SU-DHL-6 (cell line): Measurements from ENCODE around the gene PRKCA.
"Not testable (repeated sequence)": the region's sequence is repeated elsewhere in the genome, so short reads cannot be mapped to it uniquely, and the experiment has no call there.

Experiments
- H2AFZ ChIP-seq: fragments of 200-600 bp; sonication (generic); 2 replicates; pipeline ENCODE4 v1.6.1; 2014; ENCODE audit warnings: low read depth, mild to moderate bottlenecking, moderate library complexity, mixed read lengths, antibody characterized with exemption, low read length; ENCODE audit not compliant: severe bottlenecking
- H3F3A ChIP-seq: fragments of 200-600 bp; shearing (Covaris generic); 2 replicates; pipeline ENCODE4 v1.6.0; 2016; ENCODE audit warnings: antibody characterized with exemption, mild to moderate bottlenecking; ENCODE audit not compliant: insufficient read depth
- H3K27ac ChIP-seq: fragments of 200-600 bp; sonication (generic); 2 replicates; pipeline ENCODE4 v1.5.1; 2016; ENCODE audit warnings: low read depth, mild to moderate bottlenecking, low read length, moderate library complexity, mixed read lengths
- H3K27me3 ChIP-seq: fragments of 200-600 bp; sonication (generic), shearing (Covaris generic); 2 replicates; pipeline ENCODE4 v1.6.0; 2014; ENCODE audit warnings: mild to moderate bottlenecking, low read length
- H3K36me3 ChIP-seq: fragments of 200-600 bp; sonication (generic); 2 replicates; pipeline ENCODE4 v1.6.1; 2014; ENCODE audit warnings: mild to moderate bottlenecking, low read length, mixed read lengths
- H3K4me2 ChIP-seq: fragments of 300-600, 200-600 bp; shearing (Covaris generic), sonication (generic); 2 replicates; pipeline ENCODE4 v1.6.0; 2014; ENCODE audit warnings: low read length, low read depth, mild to moderate bottlenecking; ENCODE audit not compliant: poor library complexity, severe bottlenecking
- H3K4me3 ChIP-seq: fragments of 200-600 bp; sonication (generic); 2 replicates; pipeline ENCODE4 v1.5.1; 2014; ENCODE audit warnings: antibody characterized with exemption, low read length, mild to moderate bottlenecking, mixed read lengths; ENCODE audit not compliant: insufficient read depth, poor library complexity, severe bottlenecking
- H3K79me2 ChIP-seq: fragments of 200-600 bp; sonication (generic); 2 replicates; pipeline ENCODE4 v1.6.1; 2014; ENCODE audit warnings: mild to moderate bottlenecking, low read length, moderate library complexity; ENCODE audit not compliant: insufficient read depth
- H3K9ac ChIP-seq: fragments of 200-600 bp; sonication (generic); 2 replicates; pipeline ENCODE4 v1.7.0; 2014; ENCODE audit warnings: mild to moderate bottlenecking, low read length
- H3K9me2 ChIP-seq: fragments of 200-600 bp; sonication (generic); replicated peaks from 2 replicates; pipeline ENCODE4 v1.6.1; 2014; ENCODE audit warnings: low read length; ENCODE audit not compliant: insufficient read depth
- H3K9me3 ChIP-seq: fragments of 200-600 bp; sonication (generic); 2 replicates; pipeline ENCODE4 v1.6.1; 2014; ENCODE audit warnings: low read length, mixed read lengths; ENCODE audit not compliant: insufficient read depth
- H4K20me1 ChIP-seq: fragments of 200-600 bp; sonication (generic); 2 replicates; pipeline ENCODE4 v1.6.1; 2014; ENCODE audit warnings: low read depth, mild to moderate bottlenecking, antibody characterized with exemption, low read length, moderate library complexity, mixed read lengths
- CTCF ChIP-seq: fragments of 200-600 bp; sonication (generic); IDR thresholded peaks from one replicate; pipeline ENCODE4 v1.5.1; 2017; ENCODE audit warnings: antibody characterized with exemption, mild to moderate bottlenecking, low read length, moderate library complexity; ENCODE audit not compliant: insufficient read depth, poor library complexity, severe bottlenecking
- EZH2phosphoT487 ChIP-seq: fragments of 200-600 bp; sonication (generic), shearing (Covaris generic); conservative IDR thresholded peaks from 2 replicates; pipeline ENCODE4 v1.6.1; 2018; ENCODE audit warnings: mild to moderate bottlenecking, antibody characterized with exemption, low read length, moderate library complexity, mixed read lengths

Gene PRKCA

GRCh38 chr17:66317629-66318028 lies 15.2 kb downstream of the PRKCA start:
- peaks cover 11% of the 10 kb centered on the region; the same call in 1 of the 2 replicates for H3K9me3 ChIP-seq
- H3K79me2 ChIP-seq, result peaks cover 99% of the 10 kb centered on the region
- no peak overlapping the region for H2AFZ ChIP-seq
- H3K27me3 ChIP-seq, result no peaks in the 10 kb centered on the region
- no peak overlapping the region for H3K4me3 ChIP-seq
- no peak for TF ChIP-seq EZH2phosphoT487
- TF ChIP-seq CTCF, result no peak
- peaks cover 13% of the 10 kb centered on the region for H4K20me1 ChIP-seq
- H3F3A ChIP-seq, result peaks cover 22% of the 10 kb centered on the region
- no peak overlapping the region for H3K9ac ChIP-seq
- no peak overlapping the region for H3K4me2 ChIP-seq
- peaks cover 55% of the 10 kb centered on the region for H3K36me3 ChIP-seq
- H3K27ac ChIP-seq, result no peak overlapping the region
- H3K9me2 ChIP-seq, result no peaks in the 10 kb centered on the region

- H3K36me3 ChIP-seq, result peaks cover 53% of the 10 kb centered on the region
- TF ChIP-seq CTCF, result no peak
- no peak for TF ChIP-seq EZH2phosphoT487
- no peak overlapping the region for H2AFZ ChIP-seq
- H3K4me3 ChIP-seq, result no peak overlapping the region
- no peak overlapping the region for H3K27ac ChIP-seq
- no peaks in the 10 kb centered on the region for H3K27me3 ChIP-seq
- H3K9me3 ChIP-seq, result peaks cover 11% of the 10 kb centered on the region; the same call in 1 of the 2 replicates
- H4K20me1 ChIP-seq, result peaks cover 9% of the 10 kb centered on the region; the same call in 1 of the 2 replicates
- no peaks in the 10 kb centered on the region for H3K9me2 ChIP-seq
- no peak overlapping the region for H3K9ac ChIP-seq
- H3K4me2 ChIP-seq, result no peak overlapping the region
- H3K79me2 ChIP-seq, result peaks cover 99% of the 10 kb centered on the region
- peaks cover 12% of the 10 kb centered on the region; the same call in 1 of the 2 replicates for H3F3A ChIP-seq
These were observed 16.8 kb downstream of the PRKCA start for GRCh38 chr17:66319226-66319625.

GRCh38 chr17:66322764-66323163 lies 20.4 kb downstream of the PRKCA start:
- H3K4me3 ChIP-seq, result no peak overlapping the region
- no peak overlapping the region for H2AFZ ChIP-seq
- no peaks in the 10 kb centered on the region for H3K27me3 ChIP-seq
- H3F3A ChIP-seq, result 0 out of 2 replicates have a peak, but pooled peaks cover 5% of the 10 kb centered on the region
- TF ChIP-seq EZH2phosphoT487 (no peak), CTCF (no peak)
- no peak overlapping the region for H3K9ac ChIP-seq
- H3K9me2 ChIP-seq, result no peaks in the 10 kb centered on the region
- H4K20me1 ChIP-seq, result peaks cover 18% of the 10 kb centered on the region
- H3K79me2 ChIP-seq, result peaks cover 100% of the 10 kb centered on the region
- peaks cover 42% of the 10 kb centered on the region for H3K36me3 ChIP-seq
- H3K4me2 ChIP-seq, result no peak overlapping the region
- H3K27ac ChIP-seq, result no peak overlapping the region
- H3K9me3 ChIP-seq, result peaks cover 11% of the 10 kb centered on the region; the same call in 1 of the 2 replicates

GRCh38 chr17:66324381-66325004 lies 22.1 kb downstream of the PRKCA start:
- H3K4me3 ChIP-seq, H3K9me2 ChIP-seq, H3F3A ChIP-seq, H3K4me2 ChIP-seq, H2AFZ ChIP-seq, H3K27ac ChIP-seq, H3K9ac ChIP-seq, H3K27me3 ChIP-seq: not testable (repeated sequence)
- peaks cover 11% of the 10 kb centered on the region; the same call in 1 of the 2 replicates for H3K9me3 ChIP-seq
- peaks cover 100% of the 10 kb centered on the region for H3K79me2 ChIP-seq
- H3K36me3 ChIP-seq, result peaks cover 32% of the 10 kb centered on the region
- peaks cover 17% of the 10 kb centered on the region for H4K20me1 ChIP-seq
